ENCODE measurements around the gene GOSR2. TPM values are rescaled to one million over a fixed set of nuclear protein-coding genes. Genes with fewer than 3 reads are reported as not detected.

GOSR2 gene
- total RNA-seq, 1 experiment from 2014 or later: 34.5 TPM

DNA sequence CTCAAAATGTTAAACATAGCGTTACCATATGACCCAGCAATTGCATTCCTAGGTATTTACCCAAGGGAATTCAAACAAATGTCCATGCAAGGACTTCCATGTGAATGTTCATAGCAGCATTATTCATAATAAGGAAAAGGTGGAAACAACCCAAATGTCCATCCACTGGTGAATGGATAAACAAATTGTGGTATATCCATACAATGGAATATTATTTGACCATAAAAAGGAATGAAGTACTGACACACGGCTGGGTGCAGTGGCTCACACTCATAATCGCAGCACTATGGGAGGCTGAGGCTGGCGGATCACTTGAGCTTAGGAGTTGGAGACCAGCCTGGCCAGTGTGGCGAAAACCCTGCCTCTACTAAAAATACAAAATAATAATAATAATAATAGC is 24.1 kb upstream of the GOSR2 start:
- CTCF ChIA-PET: no interaction called here
- Histone ChIP-seq H3K4me1 (replicated peaks; ENCODE audit: insufficient read depth) (no peaks in the 10 kb centered on the region), H2AFZ (no peak overlapping the region), H3K9me3 (ENCODE audit: insufficient read depth, low read depth) (no peaks in the 10 kb centered on the region), H3K4me2 (no peak overlapping the region), H3K4me3 (no peak overlapping the region), H3K9me2 (ENCODE audit: insufficient read depth) (no peaks in the 10 kb centered on the region), H4K20me1 (ENCODE audit: insufficient read depth) (no peaks in the 10 kb centered on the region), H3K79me2 (ENCODE audit: low read depth) (no peaks in the 10 kb centered on the region), H3K27me3 (ENCODE audit: insufficient read depth, low read depth) (peaks cover 54% of the 10 kb centered on the region), H3K27ac (no peak overlapping the region), H3K36me3 (ENCODE audit: low read depth) (no peaks in the 10 kb centered on the region), H3F3A (ENCODE audit: insufficient read depth, low read depth) (no peaks in the 10 kb centered on the region)
- no TSS peak for BruUV-seq (replicated peaks)
- DNase-seq: no peak
- intact Hi-C loops (cut with micrococcal nuclease; ENCODE audit: unreplicated experiment): no loop called here
- TF ChIP-seq EZH2 (IDR thresholded peaks at IDR 0.05; ENCODE audit: low read depth): no peak
- TF ChIP-seq, protein P1, sequence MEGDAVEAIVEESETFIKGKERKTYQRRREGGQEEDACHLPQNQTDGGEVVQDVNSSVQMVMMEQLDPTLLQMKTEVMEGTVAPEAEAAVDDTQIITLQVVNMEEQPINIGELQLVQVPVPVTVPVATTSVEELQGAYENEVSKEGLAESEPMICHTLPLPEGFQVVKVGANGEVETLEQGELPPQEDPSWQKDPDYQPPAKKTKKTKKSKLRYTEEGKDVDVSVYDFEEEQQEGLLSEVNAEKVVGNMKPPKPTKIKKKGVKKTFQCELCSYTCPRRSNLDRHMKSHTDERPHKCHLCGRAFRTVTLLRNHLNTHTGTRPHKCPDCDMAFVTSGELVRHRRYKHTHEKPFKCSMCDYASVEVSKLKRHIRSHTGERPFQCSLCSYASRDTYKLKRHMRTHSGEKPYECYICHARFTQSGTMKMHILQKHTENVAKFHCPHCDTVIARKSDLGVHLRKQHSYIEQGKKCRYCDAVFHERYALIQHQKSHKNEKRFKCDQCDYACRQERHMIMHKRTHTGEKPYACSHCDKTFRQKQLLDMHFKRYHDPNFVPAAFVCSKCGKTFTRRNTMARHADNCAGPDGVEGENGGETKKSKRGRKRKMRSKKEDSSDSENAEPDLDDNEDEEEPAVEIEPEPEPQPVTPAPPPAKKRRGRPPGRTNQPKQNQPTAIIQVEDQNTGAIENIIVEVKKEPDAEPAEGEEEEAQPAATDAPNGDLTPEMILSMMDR (conservative IDR thresholded peaks at IDR 0.05): no peak
- POLR2A ChIA-PET (ENCODE audit: unreplicated experiment): no interaction called here

DNA sequence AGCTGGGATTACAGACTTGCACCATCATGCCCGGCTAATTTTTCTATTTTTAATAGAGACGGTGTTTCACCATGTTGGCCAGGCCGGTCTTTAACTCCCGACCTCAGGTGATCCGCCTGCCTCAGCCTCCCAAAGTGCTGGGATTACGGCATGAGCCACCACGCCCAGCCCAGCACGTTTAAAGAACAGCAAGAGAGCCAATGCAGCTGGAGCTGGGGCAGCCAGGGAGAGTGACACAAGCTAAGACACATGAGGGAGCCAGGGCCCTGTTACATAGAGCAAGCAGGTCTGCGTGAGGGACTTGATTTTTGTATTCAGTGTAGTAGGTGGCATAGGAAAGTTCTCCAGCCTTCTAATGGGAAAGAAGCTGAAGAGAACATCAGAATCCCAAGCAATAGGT is 21.7 kb upstream of the GOSR2 start:
- H3K27ac ChIP-seq: no peak overlapping the region
- no peaks in the 10 kb centered on the region for H3K79me2 ChIP-seq (ENCODE audit: low read depth)
- H4K20me1 ChIP-seq (ENCODE audit: insufficient read depth): no peaks in the 10 kb centered on the region
- DNase-seq: no peak
- H3K9me3 ChIP-seq (ENCODE audit: insufficient read depth, low read depth): no peaks in the 10 kb centered on the region
- H3K36me3 ChIP-seq (ENCODE audit: low read depth): no peaks in the 10 kb centered on the region
- intact Hi-C loops (cut with micrococcal nuclease; ENCODE audit: unreplicated experiment): no loop called here
- H3K4me3 ChIP-seq: no peak overlapping the region
- no peaks in the 10 kb centered on the region for H3K4me1 ChIP-seq (replicated peaks; ENCODE audit: insufficient read depth)
- H3K27me3 ChIP-seq (ENCODE audit: insufficient read depth, low read depth): peaks cover 29% of the 10 kb centered on the region
- no peak for TF ChIP-seq EZH2 (IDR thresholded peaks at IDR 0.05; ENCODE audit: low read depth)
- TF ChIP-seq, protein P1 (conservative IDR thresholded peaks at IDR 0.05): no peak
- no TSS peak for BruUV-seq (replicated peaks)
- no peak overlapping the region for H3K4me2 ChIP-seq
- CTCF ChIA-PET: no interaction called here
- POLR2A ChIA-PET (ENCODE audit: unreplicated experiment): no interaction called here
- H3F3A ChIP-seq (ENCODE audit: insufficient read depth, low read depth): no peaks in the 10 kb centered on the region
- H2AFZ ChIP-seq: no peak overlapping the region
- H3K9me2 ChIP-seq (ENCODE audit: insufficient read depth): no peaks in the 10 kb centered on the region

DNA sequence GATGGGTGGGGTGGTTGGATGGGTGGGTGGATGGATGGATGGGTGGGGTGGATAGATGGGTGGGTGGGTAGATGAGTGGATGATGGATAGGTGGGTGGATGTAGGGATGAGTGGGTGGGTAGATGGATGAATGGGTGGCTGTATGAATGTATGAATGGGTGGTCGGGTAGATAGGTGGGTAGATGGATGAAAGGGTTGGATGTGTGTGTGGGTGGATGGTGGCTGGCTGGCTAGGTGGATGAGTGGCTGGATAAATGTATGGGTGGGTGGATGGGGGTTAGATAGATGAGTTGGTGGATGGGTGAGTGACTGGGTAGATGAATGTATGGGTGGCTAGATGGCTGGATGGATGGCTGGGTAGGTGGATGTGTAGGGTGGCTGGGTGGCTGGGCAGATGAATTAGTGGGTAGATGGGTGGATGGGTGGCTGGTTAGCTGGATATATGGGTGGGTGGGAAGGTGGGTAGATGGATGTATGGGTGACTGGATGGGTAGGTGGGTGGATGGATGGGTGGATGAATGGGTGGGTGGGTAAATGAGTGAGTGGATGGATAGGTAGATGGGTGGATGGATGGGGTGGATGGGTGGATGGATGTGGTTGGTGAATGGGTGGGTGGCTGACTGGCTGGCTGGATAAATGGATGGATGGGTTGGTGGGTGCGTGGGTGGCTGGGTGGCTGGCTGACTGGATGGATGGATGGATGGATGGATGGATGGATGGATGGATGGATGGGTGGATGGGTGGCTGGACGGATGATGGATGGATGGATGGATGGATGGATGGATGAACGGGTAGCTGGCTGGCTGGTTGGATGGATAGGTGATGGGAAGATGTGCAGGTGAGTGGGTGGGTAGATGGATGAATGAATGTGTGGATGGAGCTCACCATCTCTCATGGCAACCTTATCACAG is 18.9 kb upstream of the GOSR2 start:
- Histone ChIP-seq H3K9me3 (ENCODE audit: insufficient read depth, low read depth) (no peaks in the 10 kb centered on the region), H3K27me3 (ENCODE audit: insufficient read depth, low read depth) (peaks cover 14% of the 10 kb centered on the region), H3K4me3 (no peak overlapping the region), H3K9me2 (ENCODE audit: insufficient read depth) (no peaks in the 10 kb centered on the region), H3K4me2 (no peak overlapping the region), H3K36me3 (ENCODE audit: low read depth) (no peaks in the 10 kb centered on the region), H3F3A (ENCODE audit: insufficient read depth, low read depth) (no peaks in the 10 kb centered on the region), H2AFZ (no peak overlapping the region), H3K27ac (no peak overlapping the region), H3K4me1 (replicated peaks; ENCODE audit: insufficient read depth) (no peaks in the 10 kb centered on the region), H3K79me2 (ENCODE audit: low read depth) (no peaks in the 10 kb centered on the region), H4K20me1 (ENCODE audit: insufficient read depth) (no peaks in the 10 kb centered on the region)
- TF ChIP-seq, protein P1 (conservative IDR thresholded peaks at IDR 0.05): no peak
- no peak for TF ChIP-seq EZH2 (IDR thresholded peaks at IDR 0.05; ENCODE audit: low read depth)
- BruUV-seq (replicated peaks): no TSS peak
- ChIA-PET CTCF (no interaction called here), POLR2A (ENCODE audit: unreplicated experiment) (no interaction called here)
- intact Hi-C loops (cut with micrococcal nuclease; ENCODE audit: unreplicated experiment): no loop called here
- no peak for DNase-seq
